OCI-LY1 (cell line): ENCODE data around the gene HEXIM2.

Source experiments
- CTCF ChIP-seq: fragments of 200-600 bp; sonication (generic), shearing (Covaris generic); IDR thresholded peaks from 2 replicates; pipeline ENCODE4 v1.5.1; 2017; ENCODE audit warnings: mild to moderate bottlenecking, antibody characterized with exemption, low read length, moderate library complexity, mixed read lengths
- EZH2 ChIP-seq: fragments of 200-600 bp; sonication (generic), shearing (Covaris generic); IDR thresholded peaks from 2 replicates; pipeline ENCODE4 v1.8.0; 2017; ENCODE audit warnings: borderline replicate concordance, mixed run types, mild to moderate bottlenecking, antibody characterized with exemption, low read length, moderate library complexity, mixed read lengths

- no peak for TF ChIP-seq CTCF
- TF ChIP-seq EZH2 = no peak
These were observed 33.7 kb downstream of the HEXIM2 start for GRCh38 chr17:45195424-45195823.
